OCI-LY3 (cell line): Measurements from ENCODE around the gene LRP11.

Experiments used
- H2AFZ ChIP-seq: fragments of 200-600, 300-600 bp; shearing (Covaris generic); 2 replicates; pipeline ENCODE4 v1.6.0; 2014; ENCODE audit warnings: antibody characterized with exemption, low read depth, low read length
- H3K27ac ChIP-seq: fragments of 200-600, 300-600 bp; sonication (generic); 2 replicates; pipeline ENCODE4 v1.5.1; 2014; ENCODE audit warnings: mild to moderate bottlenecking, low read length, moderate library complexity, mixed read lengths
- H3K27me3 ChIP-seq: fragments of 200-600, 300-600 bp; sonication (generic); 2 replicates; pipeline ENCODE4 v1.6.1; 2014; ENCODE audit warnings: low read depth, low read length, mixed read lengths
- H3K36me3 ChIP-seq: fragments of 200-600, 300-600 bp; sonication (generic); replicated peaks from 2 replicates; pipeline ENCODE3; 2014; ENCODE audit warnings: low read depth, low read length, mixed read lengths
- H3K4me1 ChIP-seq: fragments of 300-600, 200-600 bp; sonication (generic); 2 replicates; pipeline ENCODE4 v1.6.1; 2014; ENCODE audit warnings: low read length, mixed read lengths
- H3K4me2 ChIP-seq: fragments of 200-600, 300-600 bp; sonication (generic); 2 replicates; pipeline ENCODE4 v1.6.1; 2014; ENCODE audit warnings: low read length, mixed read lengths
- H3K4me3 ChIP-seq: fragments of 300-600, 200-600 bp; sonication (generic); 2 replicates; pipeline ENCODE4 v1.5.1; 2014; ENCODE audit warnings: antibody characterized with exemption, mild to moderate bottlenecking, low read length, moderate library complexity
- H3K79me2 ChIP-seq: fragments of 300-600, 200-600 bp; shearing (Covaris generic); 2 replicates; pipeline ENCODE4 v1.6.1; 2014; ENCODE audit warnings: mild to moderate bottlenecking, low read length, mixed read lengths
- H3K9ac ChIP-seq: fragments of 300-600, 200-600 bp; shearing (Covaris generic); 2 replicates; pipeline ENCODE4 v1.6.0; 2014; ENCODE audit warnings: mild to moderate bottlenecking, low read length, moderate library complexity
- H3K9me3 ChIP-seq: fragments of 200-600, 300-600 bp; shearing (Covaris generic); 2 replicates; pipeline ENCODE4 v1.6.1; 2014; ENCODE audit warnings: low read length, mixed read lengths; ENCODE audit not compliant: insufficient read depth
- H4K20me1 ChIP-seq: fragments of 200-600, 300-600 bp; sonication (generic); 2 replicates; pipeline ENCODE4 v1.6.1; 2016; ENCODE audit warnings: low read length, mixed read lengths; ENCODE audit not compliant: insufficient read depth
- CTCF ChIP-seq: fragments of 200-600, 300-600 bp; sonication (generic); IDR thresholded peaks from 2 replicates; pipeline ENCODE4 v1.5.1; 2014; ENCODE audit warnings: antibody characterized with exemption, low read length, low read depth
- EZH2phosphoT487 ChIP-seq: fragments of 200-600 bp; shearing (Covaris generic); IDR thresholded peaks from 2 replicates; pipeline ENCODE4 v1.6.1; 2018; ENCODE audit warnings: antibody characterized with exemption, mixed run types, low read depth

Gene LRP11

GRCh38 chr6:149859938-149860337 lies 4.2 kb downstream of the LRP11 start:
- H3K27me3 ChIP-seq, result no peaks in the 10 kb centered on the region
- H3K4me2 ChIP-seq, result no peak overlapping the region
- TF ChIP-seq EZH2phosphoT487, result no peak
- no peak for TF ChIP-seq CTCF
- no peaks in the 10 kb centered on the region; the same call in 1 of the 2 replicates for H4K20me1 ChIP-seq
- no peak overlapping the region for H3K27ac ChIP-seq
- no peak overlapping the region for H2AFZ ChIP-seq
- no peaks in the 10 kb centered on the region for H3K4me1 ChIP-seq
- H3K79me2 ChIP-seq, result peaks cover 11% of the 10 kb centered on the region; the same call in 1 of the 2 replicates
- no peaks in the 10 kb centered on the region for H3K36me3 ChIP-seq
- no peak overlapping the region for H3K9ac ChIP-seq
- H3K4me3 ChIP-seq, result no peak overlapping the region
- no peaks in the 10 kb centered on the region for H3K9me3 ChIP-seq

- H2AFZ ChIP-seq, result no peak overlapping the region
- no peak overlapping the region for H3K9ac ChIP-seq
- no peaks in the 10 kb centered on the region for H3K27me3 ChIP-seq
- H3K4me1 ChIP-seq, result no peaks in the 10 kb centered on the region
- TF ChIP-seq CTCF (no peak), EZH2phosphoT487 (no peak)
- no peak overlapping the region for H3K27ac ChIP-seq
- H3K4me2 ChIP-seq, result no peak overlapping the region
- H4K20me1 ChIP-seq, result no peaks in the 10 kb centered on the region; the same call in 1 of the 2 replicates
- H3K9me3 ChIP-seq, result no peaks in the 10 kb centered on the region
- no peak overlapping the region for H3K4me3 ChIP-seq
- H3K36me3 ChIP-seq, result no peaks in the 10 kb centered on the region
- peaks cover 11% of the 10 kb centered on the region; the same call in 1 of the 2 replicates for H3K79me2 ChIP-seq
Observed at GRCh38 chr6:149859368-149859767, 4.8 kb downstream of the LRP11 start.

GRCh38 chr6:149857541-149857940 lies 6.6 kb downstream of the LRP11 start:
- peaks cover 6% of the 10 kb centered on the region; the same call in 1 of the 2 replicates for H3K79me2 ChIP-seq
- H3K4me3 ChIP-seq, result no peak overlapping the region
- no peak overlapping the region for H3K4me2 ChIP-seq
- no peaks in the 10 kb centered on the region for H3K27me3 ChIP-seq
- no peaks in the 10 kb centered on the region; the same call in 1 of the 2 replicates for H4K20me1 ChIP-seq
- no peak overlapping the region for H3K27ac ChIP-seq
- no peak overlapping the region for H3K9ac ChIP-seq
- no peak overlapping the region for H2AFZ ChIP-seq
- peaks cover 1% of the 10 kb centered on the region for H3K4me1 ChIP-seq
- no peaks in the 10 kb centered on the region for H3K9me3 ChIP-seq
- no peaks in the 10 kb centered on the region for H3K36me3 ChIP-seq
- TF ChIP-seq EZH2phosphoT487, result no peak
- TF ChIP-seq CTCF, result no peak

- H3K9me3 ChIP-seq, result no peaks in the 10 kb centered on the region
- no peak overlapping the region for H2AFZ ChIP-seq
- no peak overlapping the region for H3K9ac ChIP-seq
- H3K4me2 ChIP-seq, result no peak overlapping the region
- no peaks in the 10 kb centered on the region for H3K27me3 ChIP-seq
- H3K27ac ChIP-seq, result no peak overlapping the region
- peaks cover 8% of the 10 kb centered on the region for H3K4me1 ChIP-seq
- no peaks in the 10 kb centered on the region for H3K36me3 ChIP-seq
- no peak for TF ChIP-seq EZH2phosphoT487
- no peak for TF ChIP-seq CTCF
- no peaks in the 10 kb centered on the region for H3K79me2 ChIP-seq
- H3K4me3 ChIP-seq, result no peak overlapping the region
- H4K20me1 ChIP-seq, result no peaks in the 10 kb centered on the region
Observed at GRCh38 chr6:149856256-149856994, 7.7 kb downstream of the LRP11 start.
